GM19463 (cell line): ENCODE data around the gene SLX4IP.

ENCODE experiments used
- ATAC-seq: cut with Tn5 transposase; IDR thresholded peaks from one replicate; pipeline ENCODE4 v1.9.1; 2021; ENCODE audit warnings: mild to moderate bottlenecking, moderate library complexity; ENCODE audit not compliant: unreplicated experiment

SLX4IP gene

GRCh38 chr20:10492844-10493243 lies 57.7 kb downstream of the SLX4IP start:
- no peak for ATAC-seq

GRCh38 chr20:10495173-10495572 lies 60.1 kb downstream of the SLX4IP start:
- ATAC-seq = no peak

DNA sequence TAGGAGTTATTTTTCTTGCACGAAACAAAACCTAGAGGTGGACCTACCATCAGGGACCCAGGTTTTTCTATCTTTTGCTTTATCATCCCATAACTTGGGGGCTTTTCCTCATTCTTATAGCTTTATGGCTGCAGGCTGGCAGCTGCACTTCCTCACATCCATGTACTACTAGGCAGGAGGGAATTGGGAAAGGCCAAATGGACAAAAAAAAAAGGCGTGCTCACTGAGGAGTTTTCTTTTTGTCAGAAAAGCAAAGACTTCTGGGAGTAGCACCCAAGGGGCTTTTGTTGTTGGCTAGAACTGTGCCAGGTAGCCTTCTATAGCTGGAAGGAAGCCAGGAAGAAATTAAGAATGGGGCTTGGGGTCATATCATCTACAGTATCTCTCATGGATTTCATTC lies 61.4 kb downstream of the SLX4IP start:
- no peak for ATAC-seq

DNA sequence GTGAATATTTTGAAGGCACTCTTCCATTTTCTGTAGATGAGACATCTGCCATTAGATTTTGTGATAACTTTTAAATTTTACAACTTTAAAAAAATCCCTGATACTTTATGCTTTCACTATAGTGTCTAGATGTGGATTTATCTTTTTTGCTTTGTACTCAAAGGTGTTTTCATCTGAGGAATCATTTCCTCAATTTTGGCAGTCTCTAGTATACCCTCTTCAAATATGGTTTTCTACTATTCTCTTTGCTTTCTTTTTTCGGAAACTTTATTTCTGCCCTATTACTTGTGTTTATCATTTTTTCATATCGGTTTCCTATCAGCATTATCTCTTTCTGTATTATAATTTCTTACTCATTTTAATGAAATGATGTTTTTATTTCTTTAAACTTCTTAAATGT lies 62.2 kb downstream of the SLX4IP start:
- no peak for ATAC-seq

DNA sequence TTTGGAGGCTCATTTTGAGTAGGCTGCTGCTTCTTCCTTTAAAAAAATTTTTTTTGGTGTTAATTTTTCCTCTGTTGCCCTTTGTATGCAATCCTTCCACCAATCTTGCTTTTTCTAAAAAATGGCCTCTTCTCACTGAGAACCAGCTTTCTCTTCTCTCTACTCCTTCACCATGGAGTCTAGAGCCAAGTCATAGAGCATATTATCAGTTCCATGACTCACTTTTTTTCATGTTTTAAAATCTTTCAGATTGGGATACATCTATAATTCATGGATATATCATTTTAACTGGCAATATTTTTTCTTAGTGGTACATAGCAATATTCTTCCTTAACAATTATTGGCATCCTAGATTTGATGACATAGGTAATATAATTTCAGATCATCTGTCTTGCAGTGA lies 62.7 kb downstream of the SLX4IP start:
- no peak for ATAC-seq

DNA sequence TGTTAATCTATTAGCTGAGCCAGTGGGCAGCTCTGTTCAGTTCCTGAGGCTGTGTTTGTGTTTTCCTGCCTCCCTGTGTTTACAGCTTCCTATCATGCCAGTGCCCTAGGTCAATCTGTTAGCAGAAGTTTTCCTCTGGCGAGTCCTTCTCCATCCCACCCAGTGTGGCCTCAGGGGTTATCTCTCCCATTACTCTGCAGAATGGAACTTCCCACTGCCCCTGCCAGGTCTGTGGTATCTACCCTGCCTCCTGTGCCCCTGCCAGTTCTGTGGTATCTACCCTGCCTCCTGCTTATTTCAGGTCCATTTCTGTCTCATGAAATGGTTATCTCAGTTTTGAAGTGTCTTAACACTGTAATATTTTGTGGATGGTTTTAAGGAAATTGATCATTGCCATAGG lies 63.1 kb downstream of the SLX4IP start:
- no peak for ATAC-seq

DNA sequence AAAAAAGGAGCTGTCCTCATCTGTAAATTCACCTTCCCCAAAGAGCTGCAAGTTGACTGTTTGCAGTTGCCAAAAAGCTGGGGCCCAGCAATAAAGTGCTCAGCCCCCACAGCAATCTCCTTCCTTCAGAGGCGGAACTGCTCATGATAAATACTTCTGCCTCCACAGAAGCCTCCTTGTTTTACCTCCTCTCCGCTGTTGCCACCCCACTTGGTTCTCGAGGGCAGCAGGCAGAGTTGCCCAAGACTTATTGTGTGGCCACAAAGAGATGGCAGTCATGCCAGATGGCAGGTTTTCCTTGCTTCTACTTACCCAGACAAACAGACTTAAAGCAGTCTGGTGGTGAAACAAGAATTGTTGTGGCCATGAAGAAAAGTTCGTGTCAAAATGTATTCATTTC lies 66.3 kb downstream of the SLX4IP start:
- ATAC-seq = no peak

DNA sequence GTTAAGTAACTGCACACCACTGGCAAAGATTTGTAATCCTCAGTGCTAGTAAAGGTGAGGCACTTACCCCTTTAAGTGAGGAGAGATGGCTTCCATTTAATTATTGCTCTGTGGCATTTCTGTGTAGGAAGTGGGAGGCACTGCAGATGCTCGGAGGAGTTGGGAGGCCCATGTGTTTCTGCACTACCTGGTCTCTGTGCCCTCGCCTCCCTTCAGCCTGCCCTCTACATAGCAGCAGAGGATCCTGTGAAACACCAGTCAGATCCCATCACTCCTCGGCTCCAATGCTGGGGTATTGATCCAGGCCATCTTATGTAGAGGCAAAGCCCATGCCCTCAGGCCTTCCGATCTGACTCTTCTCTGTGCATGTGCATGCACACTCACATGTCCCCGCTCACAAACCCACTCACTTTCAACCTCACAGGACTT lies 67.0 kb downstream of the SLX4IP start:
- no peak for ATAC-seq

DNA sequence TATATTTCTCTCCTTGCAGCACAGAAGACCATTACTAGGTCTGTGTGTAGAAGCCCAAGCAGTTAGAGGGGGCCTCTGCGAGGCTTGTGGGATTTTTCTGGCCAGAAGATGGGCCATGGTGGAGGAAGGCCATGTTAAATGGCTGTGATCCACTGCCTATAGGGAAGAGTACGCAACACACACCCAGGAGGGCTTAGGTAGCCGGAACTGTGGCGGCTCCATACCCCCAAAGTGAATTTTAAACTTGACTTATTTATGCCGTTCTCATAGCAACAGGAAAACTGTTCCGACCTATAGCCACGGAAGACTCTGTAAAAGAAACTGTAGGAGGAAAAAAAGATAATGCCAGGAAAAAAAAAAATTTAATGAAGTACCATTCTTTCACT lies 69.5 kb downstream of the SLX4IP start:
- ATAC-seq = no peak

GRCh38 chr20:10504994-10505730 lies 70.1 kb downstream of the SLX4IP start:
- ATAC-seq = no peak

DNA sequence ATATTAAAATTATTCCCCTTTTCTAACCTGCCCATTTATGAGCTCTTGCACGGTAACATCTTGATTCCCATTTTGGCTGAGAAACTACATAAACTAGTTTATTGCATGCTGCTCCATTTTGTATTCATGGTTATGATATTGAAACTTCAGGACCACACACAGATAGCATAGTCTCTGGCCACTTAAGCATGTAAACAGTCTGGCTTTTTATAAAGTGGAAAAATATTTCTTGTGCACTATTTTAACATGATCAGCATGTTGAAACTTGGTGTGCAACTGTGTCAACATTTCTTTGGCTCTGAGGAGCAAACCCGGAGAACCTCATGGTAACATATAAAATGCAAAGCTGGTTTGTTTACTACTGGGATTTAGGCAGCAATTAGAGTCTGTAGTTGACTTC lies 70.7 kb downstream of the SLX4IP start:
- ATAC-seq = no peak

DNA sequence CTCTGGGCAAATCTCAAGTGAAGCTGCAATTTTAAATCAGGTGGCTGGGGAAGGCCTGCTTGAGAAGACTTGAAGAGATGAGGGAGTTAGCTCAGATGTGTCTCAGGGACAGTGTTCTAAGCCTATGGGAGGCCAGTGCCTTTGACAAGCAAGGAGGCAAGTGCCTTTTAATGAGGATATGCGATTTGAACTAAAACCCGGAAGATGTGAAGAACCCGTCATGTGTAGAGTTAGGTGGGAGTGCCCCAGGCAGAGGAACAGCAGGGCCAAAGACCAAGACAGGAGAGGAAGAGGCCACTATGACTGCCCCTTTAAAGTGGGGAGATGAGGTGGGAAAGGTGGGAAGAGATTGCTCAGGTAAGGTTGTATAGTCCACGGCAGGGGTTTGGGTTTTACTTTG lies 71.9 kb downstream of the SLX4IP start:
- no peak for ATAC-seq

- ATAC-seq = no peak
Observed at GRCh38 chr20:10508060-10508459, 73.0 kb downstream of the SLX4IP start.

- no peak for ATAC-seq
Observed at GRCh38 chr20:10508468-10509251, 73.6 kb downstream of the SLX4IP start.

GRCh38 chr20:10509376-10509775 lies 74.3 kb downstream of the SLX4IP start:
- ATAC-seq = no peak

GRCh38 chr20:10510216-10510615 lies 75.1 kb downstream of the SLX4IP start:
- no peak for ATAC-seq

- ATAC-seq = peak; percentile 10
Observed at GRCh38 chr20:10511170-10511508, 76.0 kb downstream of the SLX4IP start.

DNA sequence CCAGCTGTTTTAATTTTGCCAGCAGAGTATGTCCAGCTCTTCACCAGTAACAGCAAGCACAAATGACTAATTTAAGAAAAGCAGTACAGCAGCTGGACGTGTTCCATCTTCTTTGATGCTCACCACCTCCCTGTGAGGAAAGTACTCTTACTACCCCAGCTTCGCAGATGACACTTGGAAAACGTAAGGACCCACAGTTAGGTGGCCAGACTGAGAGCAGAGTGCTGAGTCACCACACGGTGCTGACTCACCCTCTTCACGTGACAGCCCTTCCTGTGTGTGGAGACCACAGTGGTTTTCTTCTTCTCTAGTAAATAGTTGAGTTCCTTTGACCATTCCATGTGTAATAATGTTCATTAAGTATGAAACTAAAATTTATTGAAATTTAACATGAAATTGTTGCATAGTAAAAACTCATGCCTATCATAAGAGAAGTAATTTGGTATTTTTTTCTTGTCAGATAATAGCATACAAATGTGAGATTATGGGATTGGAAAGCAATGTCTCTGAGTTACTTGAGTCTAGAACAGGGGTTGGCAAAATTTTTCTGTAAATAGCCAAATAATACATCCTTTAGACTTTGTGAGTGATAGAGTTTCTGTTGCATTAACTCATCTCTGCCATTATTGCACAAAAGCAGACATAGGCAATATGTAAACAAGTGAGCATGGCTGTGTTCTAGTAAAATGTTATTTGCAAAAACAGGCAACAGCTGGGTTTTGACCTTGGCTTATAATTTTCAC lies 76.6 kb downstream of the SLX4IP start:
- peak; percentile 98 for ATAC-seq

GRCh38 chr20:10513061-10513460 lies 78.0 kb downstream of the SLX4IP start:
- ATAC-seq = no peak

DNA sequence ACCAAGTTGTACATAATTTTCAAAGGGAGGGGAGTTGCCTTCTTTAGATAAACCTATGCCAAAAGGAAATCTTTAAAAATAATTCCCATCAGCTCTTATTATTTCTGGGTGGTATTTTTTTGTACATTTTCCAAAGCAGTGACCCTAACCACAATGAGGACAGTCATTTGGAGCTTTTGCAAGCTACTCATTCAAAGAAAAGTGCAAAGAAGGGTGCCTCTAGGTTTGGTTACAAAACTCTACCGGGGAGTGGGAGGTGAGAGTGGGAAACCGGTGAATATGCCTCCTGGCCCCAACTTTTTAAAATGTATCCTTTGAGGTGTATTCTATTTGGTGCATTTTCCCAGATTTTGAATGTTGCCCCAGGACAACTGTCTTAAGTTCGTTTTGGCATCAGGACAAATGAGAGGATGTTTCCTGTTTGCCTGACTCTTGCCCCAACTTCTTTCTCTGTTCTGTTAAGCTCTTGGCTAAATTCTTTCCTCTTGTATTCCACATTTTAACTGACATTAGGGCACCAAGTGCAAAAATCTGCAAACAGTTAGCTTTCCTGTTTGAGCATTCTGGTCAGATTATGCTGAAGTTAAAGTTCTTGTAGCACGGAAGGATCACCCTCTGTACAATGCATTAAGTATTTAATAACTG lies 78.9 kb downstream of the SLX4IP start:
- no peak for ATAC-seq

DNA sequence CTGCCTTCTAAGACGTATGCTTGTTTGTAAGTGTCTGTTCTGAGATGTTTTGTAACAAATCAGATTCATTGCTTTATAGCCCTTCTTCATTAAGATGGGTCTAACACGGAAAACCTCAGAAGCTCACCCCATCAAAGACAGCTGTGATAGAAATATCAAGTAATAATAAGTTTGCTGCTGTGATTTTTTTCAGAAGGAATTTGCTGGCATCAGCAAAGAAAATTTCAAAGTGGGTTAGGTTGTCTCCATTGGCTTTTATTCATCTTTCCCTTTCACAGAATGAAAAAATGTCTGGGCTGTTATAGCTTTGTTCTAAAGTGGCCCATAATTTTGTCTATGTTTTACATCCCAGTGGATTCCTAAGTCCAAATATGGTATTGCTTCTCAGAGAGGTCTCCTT lies 81.4 kb downstream of the SLX4IP start:
- no peak for ATAC-seq
